T-helper 2 cell (primary cell): ENCODE data around the gene SDHA.
"Not testable (repeated sequence)": the region's sequence is repeated elsewhere in the genome, so short reads cannot be mapped to it uniquely, and the experiment has no call there.

ENCODE experiments used
- DNase-seq, 5 experiments: peaks; one replicate each; pipeline versions ENCODE4 v3.0.0 to v3.0.0-alpha.2; 2012 to 2022

Gene SDHA

GRCh38 chr5:302416-302815 lies 84.3 kb downstream of the SDHA start:
- not testable (repeated sequence) for DNase-seq

GRCh38 chr5:302966-303365 lies 84.8 kb downstream of the SDHA start:
- no peak for DNase-seq

- DNase-seq: not testable (repeated sequence)
Observed at GRCh38 chr5:303741-304140, 85.6 kb downstream of the SDHA start.

GRCh38 chr5:305050-305449 lies 86.9 kb downstream of the SDHA start:
- no peak for DNase-seq

- no peak for DNase-seq
Observed at GRCh38 chr5:305459-305858, 87.3 kb downstream of the SDHA start.

- DNase-seq: no peak
Observed at GRCh38 chr5:306011-306805, 88.1 kb downstream of the SDHA start.
